Activated CD4-positive, alpha-beta memory T cell treated with anti-CD3 and anti-CD28 coated beads, Interleukin-2, amount 10 ng/mL, durations not matched to agents 7 days and 5 days (primary cell): Measurements from ENCODE around the gene SPINK1. TPM values are rescaled to one million over a fixed set of nuclear protein-coding genes. Genes with fewer than 3 reads are reported as not detected.
"Not testable (repeated sequence)": the region's sequence is repeated elsewhere in the genome, so short reads cannot be mapped to it uniquely, and the experiment has no call there.

ENCODE experiments used
- CTCF ChIA-PET: fragments of 350-600 bp; sonication (Branson Sonifier 250); formaldehyde crosslinking; loops from one replicate; lab custom pipeline; 2021; ENCODE audit warnings: antibody characterized with exemption, inconsistent platforms; lab: Charles Lee
- POLR2A ChIA-PET: fragments of 350-600 bp; sonication (Branson Sonifier 250); formaldehyde crosslinking; loops from one replicate; lab custom pipeline; 2021; ENCODE audit warnings: antibody characterized with exemption; lab: Charles Lee
- DNase-seq: peaks from one replicate; pipeline ENCODE4 v3.0.0-alpha.2; 2020
- H3K27ac Mint-ChIP-seq: one replicate; pipeline ENCODE4 v1.8.0; 2021; ENCODE audit warnings: mild to moderate bottlenecking, mixed read lengths
- H3K27me3 Mint-ChIP-seq: one replicate; pipeline ENCODE4 v1.8.0; 2021; ENCODE audit warnings: mixed read lengths
- H3K36me3 Mint-ChIP-seq: one replicate; pipeline ENCODE4 v1.8.0; 2021; ENCODE audit warnings: low read depth, mixed read lengths
- H3K4me1 Mint-ChIP-seq: one replicate; pipeline ENCODE4 v1.8.0; 2021; ENCODE audit warnings: mixed read lengths
- H3K4me3 Mint-ChIP-seq: one replicate; pipeline ENCODE4 v1.8.0; 2021; ENCODE audit warnings: mild to moderate bottlenecking, mixed read lengths
- H3K9me3 Mint-ChIP-seq: one replicate; pipeline ENCODE4 v1.8.0; 2021; ENCODE audit warnings: mixed read lengths
- total RNA-seq, 2 experiments: library from RNA; stranded (reverse); gene quantifications; one replicate each; pipeline ENCODE4 v1.2.3, GENCODE V29; 2021

The SPINK1 gene
- total RNA-seq, 2 experiments from 2014 or later = not detected

GRCh38 chr5:147818290-147818689, 13.2 kb downstream of the SPINK1 start:
- no peaks in the 10 kb centered on the region for H3K9me3 Mint-ChIP-seq
- no peak for DNase-seq
- ChIA-PET POLR2A (no interaction called here), CTCF (interaction anchor here (0.7 kb wide), 1 partner anchor 191 kb away, joined by 4 read pairs; no protein-coding TSS in a partner anchor)
- H3K27ac Mint-ChIP-seq = no peak overlapping the region
- H3K4me3 Mint-ChIP-seq = no peak overlapping the region
- H3K36me3 Mint-ChIP-seq = no peaks in the 10 kb centered on the region
- no peaks in the 10 kb centered on the region for H3K4me1 Mint-ChIP-seq
- H3K27me3 Mint-ChIP-seq = no peaks in the 10 kb centered on the region

DNA sequence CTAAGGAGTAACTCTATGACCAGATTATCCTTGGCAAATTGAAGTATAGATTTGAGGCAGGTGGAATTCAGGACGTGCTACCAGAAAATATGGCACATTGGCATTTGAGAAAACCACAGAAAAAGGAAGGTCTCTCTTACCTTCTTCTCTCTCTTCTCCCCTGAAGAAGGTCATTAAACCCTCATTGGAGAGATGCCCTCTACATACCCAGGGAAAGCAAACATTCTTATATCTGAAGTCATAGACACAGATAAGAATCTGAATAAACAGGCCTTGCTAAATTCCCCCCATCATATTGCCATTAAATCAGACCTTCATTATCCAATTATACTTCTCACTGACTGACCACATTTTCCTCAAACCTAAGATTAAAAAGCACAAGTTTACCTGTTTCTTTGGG, 17.8 kb downstream of the SPINK1 start:
- Mint-ChIP-seq H3K9me3 (no peaks in the 10 kb centered on the region), H3K27me3 (no peaks in the 10 kb centered on the region), H3K27ac (no peak overlapping the region), H3K4me3 (no peak overlapping the region), H3K36me3 (no peaks in the 10 kb centered on the region), H3K4me1 (no peaks in the 10 kb centered on the region)
- POLR2A ChIA-PET = no interaction called here
- CTCF ChIA-PET = interaction anchor here (1.3 kb wide), 1 partner anchor 9 kb away, joined by 4 read pairs; no protein-coding TSS in a partner anchor
- DNase-seq = no peak

DNA sequence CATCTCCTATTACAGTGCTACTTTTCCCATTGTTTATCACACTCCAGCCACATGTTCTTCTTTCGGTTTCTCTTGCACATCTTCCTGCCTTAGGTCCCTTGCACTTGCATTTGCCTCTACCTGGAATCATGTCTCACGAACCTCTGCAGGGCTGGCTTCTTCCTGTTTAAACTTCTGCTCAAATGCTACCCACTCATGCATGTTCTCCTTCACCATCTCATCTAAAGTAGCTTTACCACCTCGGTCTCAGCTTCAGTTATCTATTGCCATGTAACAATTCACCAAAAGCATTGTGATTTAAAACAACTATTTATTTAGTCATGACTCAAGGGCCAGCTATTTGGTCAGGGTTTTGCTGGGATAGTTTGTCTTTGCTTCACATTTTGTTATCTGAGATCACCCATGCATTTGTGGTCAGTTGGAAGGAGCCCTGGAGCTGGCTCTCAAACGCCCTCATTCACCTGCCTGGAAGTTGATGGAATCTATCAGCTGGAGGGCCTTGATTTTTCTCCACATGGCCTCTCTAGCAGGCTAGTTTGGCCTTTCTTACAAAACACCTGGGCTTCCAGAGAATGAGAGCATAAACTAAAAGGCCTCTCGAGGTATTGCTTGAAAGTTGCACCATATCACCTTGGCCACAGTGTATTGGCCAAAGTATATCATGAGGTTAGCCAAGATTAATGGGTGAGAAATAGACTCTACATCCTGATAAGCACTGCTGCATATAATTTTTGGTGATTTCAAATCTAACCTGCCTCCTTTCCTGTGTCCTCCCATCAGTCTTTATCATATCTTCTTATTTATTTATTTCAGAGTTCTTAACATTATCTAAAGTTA, 21.4 kb downstream of the SPINK1 start:
- ChIA-PET CTCF (no interaction called here), POLR2A (no interaction called here)
- Mint-ChIP-seq H3K4me3 (no peak overlapping the region), H3K9me3 (no peaks in the 10 kb centered on the region), H3K4me1 (no peaks in the 10 kb centered on the region), H3K27ac (no peak overlapping the region), H3K36me3 (no peaks in the 10 kb centered on the region), H3K27me3 (no peaks in the 10 kb centered on the region)
- no peak for DNase-seq

GRCh38 chr5:147805030-147805454, 26.4 kb downstream of the SPINK1 start:
- Mint-ChIP-seq H3K4me3 (no peak overlapping the region), H3K4me1 (no peaks in the 10 kb centered on the region), H3K27me3 (no peaks in the 10 kb centered on the region), H3K36me3 (no peaks in the 10 kb centered on the region), H3K9me3 (no peaks in the 10 kb centered on the region), H3K27ac (no peak overlapping the region)
- ChIA-PET POLR2A (no interaction called here), CTCF (no interaction called here)
- DNase-seq = no peak

GRCh38 chr5:147804334-147804733, 27.1 kb downstream of the SPINK1 start:
- ChIA-PET CTCF (no interaction called here), POLR2A (no interaction called here)
- H3K27ac Mint-ChIP-seq = no peak overlapping the region
- no peaks in the 10 kb centered on the region for H3K27me3 Mint-ChIP-seq
- H3K4me1 Mint-ChIP-seq = no peaks in the 10 kb centered on the region
- no peak overlapping the region for H3K4me3 Mint-ChIP-seq
- H3K9me3 Mint-ChIP-seq = no peaks in the 10 kb centered on the region
- H3K36me3 Mint-ChIP-seq = no peaks in the 10 kb centered on the region
- DNase-seq = no peak

GRCh38 chr5:147803926-147804325, 27.5 kb downstream of the SPINK1 start:
- no peak for DNase-seq
- no peak overlapping the region for H3K4me3 Mint-ChIP-seq
- no peak overlapping the region for H3K27ac Mint-ChIP-seq
- no peaks in the 10 kb centered on the region for H3K9me3 Mint-ChIP-seq
- no peaks in the 10 kb centered on the region for H3K27me3 Mint-ChIP-seq
- no peaks in the 10 kb centered on the region for H3K4me1 Mint-ChIP-seq
- CTCF ChIA-PET = no interaction called here
- POLR2A ChIA-PET = no interaction called here
- no peaks in the 10 kb centered on the region for H3K36me3 Mint-ChIP-seq

DNA sequence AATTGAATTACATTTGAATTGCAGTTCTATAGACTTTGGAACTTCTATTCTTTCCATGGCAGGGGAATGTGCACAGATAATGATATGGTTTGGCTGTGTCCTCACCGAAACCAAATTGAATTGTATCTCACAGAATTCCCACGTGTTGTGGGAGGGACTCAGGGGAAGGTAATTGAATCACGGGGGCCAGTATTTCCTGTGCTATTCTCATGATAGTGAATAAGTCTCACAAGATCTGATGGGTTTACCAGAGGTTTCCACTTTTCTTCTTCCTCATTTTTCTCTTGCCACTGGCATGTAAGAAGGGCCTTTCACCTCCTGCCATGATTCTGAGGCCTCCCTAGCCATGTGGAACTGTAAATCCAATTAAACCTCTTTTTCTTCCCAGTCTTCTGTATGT, 28.3 kb downstream of the SPINK1 start:
- CTCF ChIA-PET, H3K9me3 Mint-ChIP-seq, H3K36me3 Mint-ChIP-seq, H3K4me1 Mint-ChIP-seq, DNase-seq, H3K27me3 Mint-ChIP-seq, H3K27ac Mint-ChIP-seq, POLR2A ChIA-PET, H3K4me3 Mint-ChIP-seq: not testable (repeated sequence)

- Mint-ChIP-seq H3K9me3 (no peaks in the 10 kb centered on the region), H3K4me1 (no peaks in the 10 kb centered on the region), H3K4me3 (no peak overlapping the region), H3K27me3 (no peaks in the 10 kb centered on the region), H3K27ac (no peak overlapping the region), H3K36me3 (no peaks in the 10 kb centered on the region)
- ChIA-PET CTCF (no interaction called here), POLR2A (no interaction called here)
- DNase-seq = no peak
These were observed 30.0 kb downstream of the SPINK1 start for GRCh38 chr5:147801461-147801860.

DNA sequence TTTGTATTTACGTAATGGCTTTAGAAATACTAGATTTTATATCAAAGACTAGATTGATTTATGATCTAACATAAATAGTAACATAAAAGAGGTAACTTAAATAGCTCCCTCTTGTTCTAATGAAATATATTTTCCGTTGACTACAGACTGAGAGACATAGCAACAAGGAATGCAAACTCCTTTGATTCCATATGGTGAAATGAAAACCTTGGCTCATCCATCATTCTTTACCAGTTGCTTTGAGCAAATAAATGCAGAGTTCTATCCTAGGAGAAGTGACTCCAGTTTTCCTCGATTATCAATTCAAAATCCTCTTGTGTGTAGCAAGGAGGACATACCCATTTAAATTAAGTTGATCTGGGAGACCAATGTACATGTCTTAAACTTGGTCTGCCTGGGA, 31.0 kb downstream of the SPINK1 start:
- Mint-ChIP-seq H3K9me3 (no peaks in the 10 kb centered on the region), H3K27ac (no peak overlapping the region)
- no peak for DNase-seq

DNA sequence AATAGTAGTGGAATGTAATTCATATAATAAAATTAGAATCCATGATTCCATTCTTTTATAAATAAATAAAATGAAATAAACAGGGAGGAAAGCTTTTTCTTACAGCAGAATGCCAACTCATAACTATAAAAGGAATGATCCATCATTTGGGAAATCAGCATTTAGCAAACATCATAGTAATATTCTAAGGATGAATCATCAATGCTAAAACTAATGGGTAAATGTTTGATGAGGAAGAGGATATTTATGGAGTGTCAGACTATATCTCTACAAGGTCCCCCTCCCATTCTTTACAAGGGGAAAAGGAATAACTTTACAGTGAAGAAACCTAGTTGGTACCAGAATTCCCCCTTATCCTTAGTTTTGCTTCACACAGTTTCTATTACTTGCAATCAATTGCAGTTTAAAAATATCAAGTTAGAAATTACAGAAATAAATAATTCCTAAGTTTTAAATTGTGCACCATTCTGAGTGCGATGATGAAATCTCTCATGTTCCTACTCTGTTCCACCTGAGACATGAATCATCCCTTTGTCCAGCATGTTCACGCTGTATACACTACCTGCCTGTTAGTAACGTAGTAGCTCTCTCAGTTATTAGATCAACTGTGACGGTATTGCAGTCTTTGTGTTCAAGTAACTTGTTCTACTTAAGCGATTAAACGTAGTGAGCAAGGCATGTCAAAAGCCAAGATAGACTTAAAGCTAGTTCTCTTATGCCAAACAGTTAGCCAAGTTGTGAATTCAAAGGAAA, 34.7 kb downstream of the SPINK1 start:
- no peaks in the 10 kb centered on the region for H3K4me1 Mint-ChIP-seq
- H3K36me3 Mint-ChIP-seq = no peaks in the 10 kb centered on the region
- H3K27ac Mint-ChIP-seq = no peak overlapping the region
- CTCF ChIA-PET = interaction anchor here (0.8 kb wide), 1 partner anchor 26 kb away, joined by 3 read pairs; no protein-coding TSS in a partner anchor
- POLR2A ChIA-PET = no interaction called here
- no peaks in the 10 kb centered on the region for H3K9me3 Mint-ChIP-seq
- no peak for DNase-seq
- H3K27me3 Mint-ChIP-seq = no peaks in the 10 kb centered on the region
- no peak overlapping the region for H3K4me3 Mint-ChIP-seq

More for the DNA sequence above, 31.0 kb downstream of the SPINK1 start:
- Mint-ChIP-seq H3K36me3 (no peaks in the 10 kb centered on the region), H3K4me1 (no peaks in the 10 kb centered on the region), H3K4me3 (no peak overlapping the region), H3K27me3 (no peaks in the 10 kb centered on the region)
- POLR2A ChIA-PET = no interaction called here
- CTCF ChIA-PET = no interaction called here

- Mint-ChIP-seq H3K4me1 (no peaks in the 10 kb centered on the region), H3K36me3 (no peaks in the 10 kb centered on the region), H3K27ac (no peak overlapping the region), H3K9me3 (no peaks in the 10 kb centered on the region), H3K4me3 (no peak overlapping the region), H3K27me3 (no peaks in the 10 kb centered on the region)
- ChIA-PET CTCF (no interaction called here), POLR2A (no interaction called here)
- DNase-seq = no peak
These were observed 40.3 kb downstream of the SPINK1 start for GRCh38 chr5:147791181-147791580.

DNA sequence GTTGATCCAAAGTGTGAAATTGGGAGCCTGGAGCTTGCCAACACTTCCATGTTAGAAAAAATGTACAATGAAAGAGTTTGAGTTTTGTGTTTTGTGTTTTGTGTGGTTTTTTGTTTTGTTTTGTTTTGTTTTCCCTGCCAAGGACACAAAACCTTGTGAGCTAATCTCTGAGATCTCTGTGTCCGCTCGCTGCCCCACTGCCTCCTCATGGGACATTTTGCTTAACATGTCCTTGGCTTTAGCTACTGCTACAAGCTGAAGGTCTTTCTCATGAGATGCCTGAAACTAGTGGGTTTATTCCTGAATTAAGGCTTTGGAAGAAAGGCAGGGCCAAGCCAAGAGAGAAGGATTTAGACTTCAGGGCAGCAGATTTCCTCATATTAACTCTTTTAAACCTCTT, 41.7 kb downstream of the SPINK1 start:
- POLR2A ChIA-PET = no interaction called here
- no peak for DNase-seq
- H3K9me3 Mint-ChIP-seq = no peaks in the 10 kb centered on the region

DNA sequence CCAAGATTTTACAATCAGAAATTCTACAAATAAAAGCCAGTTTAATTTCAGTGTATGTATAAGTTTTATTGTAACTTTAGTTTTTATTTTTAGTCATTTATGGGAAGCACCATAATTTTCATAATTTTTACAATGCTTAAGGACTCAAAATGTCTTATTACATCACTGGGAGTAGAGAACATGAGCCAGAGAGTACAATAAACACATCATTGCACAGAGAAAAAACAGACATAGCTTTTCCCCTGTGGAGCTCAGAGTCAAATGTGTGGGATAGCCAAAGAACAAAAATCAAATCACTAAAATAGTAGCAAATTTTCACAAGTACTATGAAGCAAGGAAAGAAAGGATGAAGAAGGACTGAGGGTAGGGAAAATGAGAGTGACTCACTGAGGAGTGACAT, 43.4 kb downstream of the SPINK1 start:
- CTCF ChIA-PET = no interaction called here
- Mint-ChIP-seq H3K27ac (no peak overlapping the region), H3K9me3 (no peaks in the 10 kb centered on the region), H3K4me1 (no peaks in the 10 kb centered on the region), H3K27me3 (no peaks in the 10 kb centered on the region), H3K4me3 (no peak overlapping the region), H3K36me3 (no peaks in the 10 kb centered on the region)
- POLR2A ChIA-PET = no interaction called here
- DNase-seq = no peak

More for the DNA sequence above, 41.7 kb downstream of the SPINK1 start:
- Mint-ChIP-seq H3K4me1 (no peaks in the 10 kb centered on the region), H3K36me3 (no peaks in the 10 kb centered on the region), H3K4me3 (no peak overlapping the region), H3K27me3 (no peaks in the 10 kb centered on the region), H3K27ac (no peak overlapping the region)
- CTCF ChIA-PET = no interaction called here
